A549 (cell line): ENCODE measurements around the gene RPL26.

Source experiments
- EP300 ChIP-seq, 2 experiments: fragments of >200 bp; sonication (Bioruptor Twin); formaldehyde crosslinking; IDR thresholded peaks; 2 replicates in 1 of 2; 3 replicates in 1 of 2; pipeline ENCODE4 v1.6.1; 2016 to 2017
- ESRRA ChIP-seq: fragments of 150-350 bp; IDR thresholded peaks from 2 replicates; pipeline ENCODE4 v1.6.1; 2014; ENCODE audit warnings: mild to moderate bottlenecking, low read length, borderline replicate concordance
- KDM5A ChIP-seq: fragments of 200-600 bp; sonication (generic); IDR thresholded peaks from 2 replicates; pipeline ENCODE4 v1.6.1; 2016; ENCODE audit warnings: antibody characterized with exemption, mild to moderate bottlenecking
- POLR2A ChIP-seq: IDR thresholded peaks from 2 replicates; pipeline ENCODE4 v1.6.1; 2012; ENCODE audit warnings: mild to moderate bottlenecking, low read length
- RARB ChIP-seq: fragments of 250-450 bp; sonication (Bioruptor Pico); IDR thresholded peaks from 2 replicates; pipeline ENCODE4 v1.8.0; 2021; ENCODE audit warnings: mild to moderate bottlenecking, moderate library complexity
- TF ChIP-seq, protein P1 (sequence below): fragments of >200 bp; sonication (Bioruptor Twin); formaldehyde crosslinking; IDR thresholded peaks from 3 replicates; pipeline ENCODE4 v1.5.1; 2016
- TF ChIP-seq, protein P2 (sequence below): fragments of >200 bp; sonication (Bioruptor Twin); formaldehyde crosslinking; IDR thresholded peaks from 3 replicates; pipeline ENCODE4 v1.6.1; 2016

DNA sequence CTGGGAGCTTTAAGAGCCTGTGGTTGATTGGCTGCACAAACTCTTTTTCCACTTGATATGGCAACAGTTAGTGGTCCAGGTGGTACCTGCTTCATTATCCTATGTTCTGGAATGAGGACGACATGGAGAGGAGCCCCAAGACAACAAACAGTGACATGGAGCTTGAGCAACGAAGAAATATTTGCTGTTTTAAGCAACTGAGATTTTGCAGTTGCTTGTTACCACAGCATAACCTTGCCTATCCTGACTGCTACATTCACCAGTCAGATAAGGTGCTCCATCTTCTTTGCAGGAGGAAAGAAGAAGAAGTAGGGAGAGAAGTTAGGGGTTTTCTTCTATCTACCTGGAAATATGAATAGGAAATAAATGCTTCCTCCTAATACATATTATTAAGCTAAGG lies 50.9 kb downstream of the RPL26 start:
- TF ChIP-seq, protein P1, sequence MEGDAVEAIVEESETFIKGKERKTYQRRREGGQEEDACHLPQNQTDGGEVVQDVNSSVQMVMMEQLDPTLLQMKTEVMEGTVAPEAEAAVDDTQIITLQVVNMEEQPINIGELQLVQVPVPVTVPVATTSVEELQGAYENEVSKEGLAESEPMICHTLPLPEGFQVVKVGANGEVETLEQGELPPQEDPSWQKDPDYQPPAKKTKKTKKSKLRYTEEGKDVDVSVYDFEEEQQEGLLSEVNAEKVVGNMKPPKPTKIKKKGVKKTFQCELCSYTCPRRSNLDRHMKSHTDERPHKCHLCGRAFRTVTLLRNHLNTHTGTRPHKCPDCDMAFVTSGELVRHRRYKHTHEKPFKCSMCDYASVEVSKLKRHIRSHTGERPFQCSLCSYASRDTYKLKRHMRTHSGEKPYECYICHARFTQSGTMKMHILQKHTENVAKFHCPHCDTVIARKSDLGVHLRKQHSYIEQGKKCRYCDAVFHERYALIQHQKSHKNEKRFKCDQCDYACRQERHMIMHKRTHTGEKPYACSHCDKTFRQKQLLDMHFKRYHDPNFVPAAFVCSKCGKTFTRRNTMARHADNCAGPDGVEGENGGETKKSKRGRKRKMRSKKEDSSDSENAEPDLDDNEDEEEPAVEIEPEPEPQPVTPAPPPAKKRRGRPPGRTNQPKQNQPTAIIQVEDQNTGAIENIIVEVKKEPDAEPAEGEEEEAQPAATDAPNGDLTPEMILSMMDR: no peak
- TF ChIP-seq EP300 (IDR thresholded peaks at IDR 0.05) (no peak), KDM5A (no peak), RARB (CRISPR knock-in tag) (no peak), POLR2A (no peak), ESRRA (no peak)
- TF ChIP-seq, protein P2, sequence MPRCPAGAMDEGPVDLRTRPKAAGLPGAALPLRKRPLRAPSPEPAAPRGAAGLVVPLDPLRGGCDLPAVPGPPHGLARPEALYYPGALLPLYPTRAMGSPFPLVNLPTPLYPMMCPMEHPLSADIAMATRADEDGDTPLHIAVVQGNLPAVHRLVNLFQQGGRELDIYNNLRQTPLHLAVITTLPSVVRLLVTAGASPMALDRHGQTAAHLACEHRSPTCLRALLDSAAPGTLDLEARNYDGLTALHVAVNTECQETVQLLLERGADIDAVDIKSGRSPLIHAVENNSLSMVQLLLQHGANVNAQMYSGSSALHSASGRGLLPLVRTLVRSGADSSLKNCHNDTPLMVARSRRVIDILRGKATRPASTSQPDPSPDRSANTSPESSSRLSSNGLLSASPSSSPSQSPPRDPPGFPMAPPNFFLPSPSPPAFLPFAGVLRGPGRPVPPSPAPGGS: no peak
